ENCODE results near the gene AEBP2.
"Not testable (repeated sequence)": the region's sequence is repeated elsewhere in the genome, so short reads cannot be mapped to it uniquely, and the experiment has no call there.

The AEBP2 gene

DNA sequence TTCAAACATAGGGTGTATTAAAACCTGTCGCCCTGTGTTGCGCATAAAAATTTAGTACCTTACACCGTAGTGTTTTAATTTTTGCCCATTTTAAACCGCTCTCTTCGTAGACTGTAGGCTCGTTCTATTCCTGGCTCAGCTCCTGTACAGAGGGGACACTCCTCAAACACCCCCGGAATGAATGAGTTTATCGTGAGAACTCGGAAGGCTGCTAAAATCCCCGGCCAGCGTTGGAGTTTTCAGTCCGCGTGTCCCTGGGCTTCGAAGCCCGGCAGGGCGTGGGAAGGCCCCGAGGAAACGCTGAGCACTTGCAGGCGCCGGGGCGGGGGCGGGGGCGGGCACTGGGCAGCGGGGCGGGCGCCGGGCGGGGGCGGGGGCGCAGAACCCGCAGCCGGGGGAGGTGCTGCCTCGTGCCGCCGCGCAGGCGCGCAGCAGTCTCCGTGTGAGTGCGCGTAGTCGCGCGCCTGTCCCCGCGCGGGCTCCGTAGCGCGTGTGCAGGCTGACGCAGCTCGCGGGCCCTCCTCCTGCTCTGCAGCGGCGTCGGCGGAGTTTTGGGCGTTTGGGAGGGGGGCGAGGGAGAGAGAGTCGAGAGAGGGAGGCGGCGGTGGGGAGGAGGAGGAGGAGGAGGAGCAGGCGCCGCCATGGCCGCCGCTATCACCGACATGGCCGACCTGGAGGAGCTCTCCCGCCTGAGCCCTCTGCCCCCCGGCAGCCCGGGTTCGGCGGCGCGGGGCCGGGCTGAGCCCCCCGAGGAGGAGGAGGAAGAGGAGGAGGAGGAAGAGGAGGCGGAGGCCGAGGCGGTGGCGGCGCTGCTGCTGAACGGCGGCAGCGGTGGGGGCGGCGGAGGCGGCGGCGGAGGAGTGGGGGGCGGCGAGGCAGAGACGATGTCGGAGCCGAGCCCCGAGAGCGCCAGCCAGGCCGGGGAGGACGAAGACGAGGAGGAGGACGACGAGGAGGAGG lies at the start of gene AEBP2:
Gene AEBP2, plus strand, starts transcription at position 434 of the 960 bp plus-strand sequence. Its CDS starts 208 bp downstream, at position 642.
- peak within 1 kb of the TSS; percentile 93 for H3K4me3 ChIP-seq (ENCODE audit: low read length)
- TF ChIP-seq ZNF274 (IDR thresholded peaks at IDR 0.05; ENCODE audit: low read depth, low read length), result no peak

GRCh38 chr12:19390051-19390598 lies 49.2 kb upstream of the AEBP2 start:
- TF ChIP-seq ZNF274 (IDR thresholded peaks at IDR 0.05; ENCODE audit: low read depth, low read length), result no peak
- H3K4me3 ChIP-seq (ENCODE audit: low read length), result no peak overlapping the region

GRCh38 chr12:19392644-19393043 lies 46.6 kb upstream of the AEBP2 start:
- H3K4me3 ChIP-seq (ENCODE audit: low read length), result not testable (repeated sequence)

DNA sequence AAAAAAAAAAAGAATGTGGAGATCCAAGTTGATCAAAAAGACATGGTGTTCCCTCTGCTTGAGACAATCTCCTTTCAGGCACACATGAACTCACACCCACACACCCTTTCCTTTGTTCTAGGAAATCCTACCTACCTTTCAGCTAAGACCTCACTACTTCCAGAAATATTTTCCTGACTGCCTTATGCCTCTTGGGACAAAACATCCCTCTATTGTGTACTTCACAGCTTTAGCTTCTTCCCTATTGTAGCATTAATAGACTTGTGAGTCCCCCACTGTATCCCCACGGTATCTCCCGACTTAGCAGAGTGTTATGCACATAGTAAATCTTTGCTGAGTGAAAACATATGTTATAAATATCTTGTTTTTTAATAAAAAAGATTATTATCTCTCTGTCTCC lies 44.9 kb upstream of the AEBP2 start:
- H3K4me3 ChIP-seq (ENCODE audit: low read length), result no peak overlapping the region
- TF ChIP-seq ZNF274 (IDR thresholded peaks at IDR 0.05; ENCODE audit: low read depth, low read length), result no peak

DNA sequence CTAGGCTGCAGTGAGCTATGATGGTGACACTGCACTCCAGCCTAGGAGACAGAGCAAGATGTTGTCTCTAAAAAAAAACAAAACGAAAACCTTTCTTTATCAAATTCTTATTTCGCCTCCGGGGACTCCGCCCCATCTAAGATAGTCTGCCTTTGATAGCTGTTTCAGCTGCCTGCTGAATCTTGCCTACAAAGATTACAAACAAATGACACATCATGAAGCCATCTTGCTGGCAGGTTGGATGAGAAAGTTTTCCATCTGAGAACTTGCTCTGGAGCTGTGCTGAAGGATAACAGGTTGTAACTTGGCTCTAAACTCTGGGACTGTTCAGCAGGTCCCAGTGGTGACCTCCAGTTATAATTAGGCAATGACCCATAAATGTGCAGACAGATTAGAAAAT lies 41.8 kb upstream of the AEBP2 start:
- no peak for TF ChIP-seq ZNF274 (IDR thresholded peaks at IDR 0.05; ENCODE audit: low read depth, low read length)
- no peak overlapping the region for H3K4me3 ChIP-seq (ENCODE audit: low read length)

DNA sequence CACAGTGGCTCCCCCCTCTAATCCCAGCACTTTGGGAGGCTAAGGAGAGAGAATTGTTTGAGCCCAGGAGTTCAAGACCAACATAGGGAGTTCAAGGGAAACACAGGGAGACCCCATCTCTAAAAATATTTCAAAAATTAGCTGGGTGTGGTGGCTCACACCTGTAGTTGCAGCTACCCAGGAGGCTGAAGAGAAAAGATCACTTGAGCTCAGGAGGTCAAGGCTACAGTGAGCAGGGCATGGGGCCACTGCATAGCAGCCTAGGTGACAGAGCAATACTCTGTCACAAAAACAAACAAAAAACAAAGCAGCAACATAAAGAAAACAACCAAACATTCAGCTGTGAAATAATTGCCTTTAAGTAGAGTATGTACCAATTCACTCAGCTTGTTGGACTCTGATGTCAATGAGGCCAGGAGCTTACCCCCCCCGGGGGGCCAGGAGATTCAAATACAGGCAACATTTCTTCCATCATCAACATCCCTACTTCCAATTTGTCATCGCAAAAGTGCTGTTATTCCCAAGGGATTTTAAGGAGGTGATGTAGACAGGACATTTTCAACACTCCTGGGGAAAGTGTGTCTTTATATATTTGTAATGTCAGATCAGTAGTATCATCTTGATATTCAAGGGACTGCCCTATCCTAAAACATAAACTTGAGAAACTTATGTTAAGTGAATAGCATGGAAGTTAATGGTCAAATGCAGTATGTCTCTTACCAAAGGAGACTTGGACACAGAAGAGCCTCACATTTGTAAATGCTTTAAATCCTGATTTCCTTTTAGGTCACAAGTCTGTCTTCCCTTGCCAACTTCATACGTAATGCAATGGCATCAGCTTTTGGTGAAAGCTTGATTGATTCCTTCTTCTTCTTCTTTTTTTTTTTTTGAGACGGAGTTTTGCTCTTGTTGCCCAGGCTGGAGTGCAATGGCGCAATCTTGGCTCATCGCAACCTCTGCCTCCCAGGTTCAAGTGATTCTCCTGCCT lies 40.6 kb upstream of the AEBP2 start:
- no peak for TF ChIP-seq ZNF274 (IDR thresholded peaks at IDR 0.05; ENCODE audit: low read depth, low read length)

GRCh38 chr12:19400649-19401285 lies 38.5 kb upstream of the AEBP2 start:
- not testable (repeated sequence) for H3K4me3 ChIP-seq (ENCODE audit: low read length)

More for the DNA sequence above, 40.6 kb upstream of the AEBP2 start:
- no peak overlapping the region for H3K4me3 ChIP-seq (ENCODE audit: low read length)

GRCh38 chr12:19402211-19402610 lies 37.1 kb upstream of the AEBP2 start:
- no peak overlapping the region for H3K4me3 ChIP-seq (ENCODE audit: low read length)
- TF ChIP-seq ZNF274 (IDR thresholded peaks at IDR 0.05; ENCODE audit: low read depth, low read length), result no peak

DNA sequence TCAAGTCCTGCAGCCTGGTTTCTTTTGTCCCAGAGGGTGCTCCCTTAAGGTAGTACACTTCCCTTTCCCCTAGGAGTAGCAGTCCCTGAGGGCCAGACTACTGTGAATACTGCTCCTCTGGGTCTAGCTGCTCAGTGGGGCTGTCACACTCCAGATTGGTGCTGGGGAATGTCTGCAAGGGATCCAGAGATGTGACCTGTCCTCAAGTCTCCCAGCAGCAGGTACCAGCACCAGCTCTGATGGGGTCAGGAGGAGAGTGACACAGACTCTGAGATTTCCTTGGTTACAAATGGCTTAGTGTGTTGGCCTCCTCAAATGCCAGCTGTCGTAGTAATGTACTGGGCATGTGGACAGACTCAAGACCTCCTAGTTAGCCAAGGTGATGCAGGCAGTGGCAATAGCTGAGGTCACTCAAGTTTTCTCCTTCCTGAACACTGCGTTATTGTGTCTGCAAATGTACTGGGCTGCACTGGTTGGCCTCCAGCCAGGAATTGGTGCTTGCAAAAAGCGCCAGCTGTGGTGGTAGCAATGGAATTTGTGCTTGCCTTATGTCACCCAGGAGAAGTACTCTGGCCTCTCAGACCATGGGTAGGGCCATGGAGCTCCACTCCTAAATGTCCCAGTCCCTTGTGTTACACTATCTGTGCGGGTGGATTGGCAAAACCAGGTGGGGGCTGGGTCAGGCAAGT lies 36.4 kb upstream of the AEBP2 start:
- no peak overlapping the region for H3K4me3 ChIP-seq (ENCODE audit: low read length)
- no peak for TF ChIP-seq ZNF274 (IDR thresholded peaks at IDR 0.05; ENCODE audit: low read depth, low read length)

- no peak overlapping the region for H3K4me3 ChIP-seq (ENCODE audit: low read length)
- no peak for TF ChIP-seq ZNF274 (IDR thresholded peaks at IDR 0.05; ENCODE audit: low read depth, low read length)
These were observed 34.9 kb upstream of the AEBP2 start for GRCh38 chr12:19404242-19404880.

- no peak for TF ChIP-seq ZNF274 (IDR thresholded peaks at IDR 0.05; ENCODE audit: low read depth, low read length)
- no peak overlapping the region for H3K4me3 ChIP-seq (ENCODE audit: low read length)
These were observed 29.9 kb upstream of the AEBP2 start for GRCh38 chr12:19409376-19409775.

DNA sequence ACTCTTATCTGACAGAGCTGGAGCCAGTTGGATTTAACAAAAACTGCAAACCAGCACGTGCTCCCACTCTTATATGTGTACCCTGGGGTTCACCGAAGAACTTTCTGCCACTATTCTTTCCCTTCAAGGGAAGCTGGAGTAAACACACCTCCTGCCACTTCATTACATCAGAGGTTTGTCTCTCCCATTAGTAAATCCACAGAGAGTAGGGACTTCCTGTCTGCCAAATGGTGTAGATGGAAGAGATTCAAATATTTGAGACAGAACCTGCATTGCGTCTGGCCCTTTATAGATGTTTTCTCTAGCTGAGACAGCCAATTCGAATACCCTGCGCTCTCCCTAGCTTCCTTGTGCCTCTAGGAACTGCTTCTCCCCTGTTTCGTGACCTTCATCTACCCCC lies 29.1 kb upstream of the AEBP2 start:
- TF ChIP-seq ZNF274 (IDR thresholded peaks at IDR 0.05; ENCODE audit: low read depth, low read length), result no peak
- no peak overlapping the region for H3K4me3 ChIP-seq (ENCODE audit: low read length)

All from GM08714 (cell line).